IPS-NIHi7 (cell line): ENCODE measurements around the gene BTBD19.

ENCODE experiments used
- DNase-seq: peaks from one replicate; pipeline ENCODE4 v3.0.0; 2012; ENCODE audit warnings: mixed read lengths; ENCODE audit errors: extremely low spot score

BTBD19 gene

DNA sequence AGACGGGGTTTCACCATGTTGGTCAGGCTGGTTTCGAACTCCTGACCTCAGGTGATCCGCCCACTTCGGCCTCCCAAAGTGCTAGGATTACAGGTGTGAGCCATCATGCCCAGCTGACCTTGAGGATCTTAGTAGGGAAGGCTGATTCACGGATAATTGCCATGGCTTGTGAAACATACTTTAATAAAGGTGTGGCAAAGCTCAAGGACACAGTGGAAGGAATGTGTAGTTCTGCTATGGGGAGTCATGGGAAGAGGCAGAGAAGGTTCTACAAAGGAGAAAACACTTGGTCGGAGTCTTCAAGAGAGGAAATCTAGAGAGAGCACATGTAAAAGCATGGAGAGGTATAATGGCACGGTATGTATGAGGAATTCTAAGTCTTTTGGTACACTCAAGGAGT is 47.4 kb downstream of the BTBD19 start:
- DNase-seq: no peak

- no peak for DNase-seq
Measured at GRCh38 chr1:44857446-44857845, 49.1 kb downstream of the BTBD19 start.

DNA sequence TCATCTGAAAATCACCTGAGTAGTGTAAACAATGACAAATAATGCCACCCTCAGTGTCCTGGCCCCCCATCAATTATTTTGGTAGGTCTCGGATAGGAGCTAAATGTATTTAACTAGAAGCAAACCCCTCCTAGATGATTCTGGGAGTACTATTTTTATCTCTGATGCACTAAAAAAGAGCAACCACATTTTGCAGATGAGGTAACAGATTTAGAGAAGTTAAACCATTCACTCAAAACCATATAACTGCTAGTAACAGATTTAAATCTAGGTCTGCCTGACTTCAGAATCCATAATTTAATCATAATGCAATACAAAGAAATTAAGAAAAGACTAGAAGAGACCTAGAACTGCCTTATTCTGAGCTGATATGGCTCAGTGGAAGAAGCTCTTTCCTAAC is 52.0 kb downstream of the BTBD19 start:
- no peak for DNase-seq

- no peak for DNase-seq
Measured at GRCh38 chr1:44860891-44861425, 52.6 kb downstream of the BTBD19 start.

- no peak for DNase-seq
Measured at GRCh38 chr1:44862829-44863401, 54.6 kb downstream of the BTBD19 start.
